Measurements from ENCODE around the gene WAC. TPM values are rescaled to one million over a fixed set of nuclear protein-coding genes. Genes with fewer than 3 reads are reported as not detected.

WAC gene
- total RNA-seq, 6 donors from 2014 or later, result 74.6 to 159 (median 101) TPM

- Histone ChIP-seq H3K36me3 (peaks cover 13 to 74% (median 22%) of the 10 kb centered on the region in 4 donors), H3K27ac (no peak overlapping the region), H3K9me3 (no peaks in the 10 kb centered on the region), H3K4me3 (no peak overlapping the region), H3K27me3 (no peaks in the 10 kb centered on the region), H3K4me1 (peaks cover 14 to 34% (median 17%) of the 10 kb centered on the region in 4 donors)
- TF ChIP-seq POLR2A (IDR thresholded peaks at IDR 0.05) (no peak), EP300 (IDR thresholded peaks at IDR 0.05) (no peak)
- TF ChIP-seq, protein P1, sequence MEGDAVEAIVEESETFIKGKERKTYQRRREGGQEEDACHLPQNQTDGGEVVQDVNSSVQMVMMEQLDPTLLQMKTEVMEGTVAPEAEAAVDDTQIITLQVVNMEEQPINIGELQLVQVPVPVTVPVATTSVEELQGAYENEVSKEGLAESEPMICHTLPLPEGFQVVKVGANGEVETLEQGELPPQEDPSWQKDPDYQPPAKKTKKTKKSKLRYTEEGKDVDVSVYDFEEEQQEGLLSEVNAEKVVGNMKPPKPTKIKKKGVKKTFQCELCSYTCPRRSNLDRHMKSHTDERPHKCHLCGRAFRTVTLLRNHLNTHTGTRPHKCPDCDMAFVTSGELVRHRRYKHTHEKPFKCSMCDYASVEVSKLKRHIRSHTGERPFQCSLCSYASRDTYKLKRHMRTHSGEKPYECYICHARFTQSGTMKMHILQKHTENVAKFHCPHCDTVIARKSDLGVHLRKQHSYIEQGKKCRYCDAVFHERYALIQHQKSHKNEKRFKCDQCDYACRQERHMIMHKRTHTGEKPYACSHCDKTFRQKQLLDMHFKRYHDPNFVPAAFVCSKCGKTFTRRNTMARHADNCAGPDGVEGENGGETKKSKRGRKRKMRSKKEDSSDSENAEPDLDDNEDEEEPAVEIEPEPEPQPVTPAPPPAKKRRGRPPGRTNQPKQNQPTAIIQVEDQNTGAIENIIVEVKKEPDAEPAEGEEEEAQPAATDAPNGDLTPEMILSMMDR (IDR thresholded peaks at IDR 0.05), result no peak
- DNase-seq, result no peak
- ATAC-seq (ENCODE audit: low FRiP score in 2 of 2), result no peak
These were observed 9.8 kb downstream of the WAC start for GRCh38 chr10:28542728-28543127.

DNA sequence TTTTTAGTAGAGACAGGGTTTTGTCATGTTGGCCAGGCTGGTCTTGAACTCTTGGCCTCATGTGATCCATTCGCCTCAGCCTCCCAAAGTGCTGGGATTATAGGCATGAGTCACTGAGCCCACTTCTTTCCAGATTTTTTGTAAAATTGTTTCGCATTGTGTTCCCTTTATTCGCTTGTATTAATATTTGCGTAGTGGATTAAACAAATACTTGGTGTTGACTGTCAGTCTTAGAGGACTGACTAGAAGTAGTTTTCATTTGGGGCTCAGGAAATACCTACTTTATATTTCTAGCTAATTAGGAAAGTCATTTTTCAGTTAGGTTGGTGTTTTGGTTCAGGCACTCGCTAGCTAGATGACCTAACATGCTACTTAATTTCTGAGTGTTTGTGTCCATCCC lies 11.1 kb downstream of the WAC start:
- TF ChIP-seq POLR2A (IDR thresholded peaks at IDR 0.05) (no peak), EP300 (IDR thresholded peaks at IDR 0.05) (no peak), POLR2AphosphoS5 (IDR thresholded peaks at IDR 0.05) (no peak)
- TF ChIP-seq, protein P1 (IDR thresholded peaks at IDR 0.05), result no peak
- DNase-seq, result no peak
- WGBS, 2 donors, result 58 to 73% methylated on average over 5 of the region's 5 CpGs
- Histone ChIP-seq H3K9me3 (no peaks in the 10 kb centered on the region), H3K36me3 (peaks cover 2 to 74% (median 17%) of the 10 kb centered on the region in 4 donors), H3K4me3 (no peak overlapping the region), H3K27ac (peak overlapping the region in 2 of 4 donors; percentile 8 to 19), H3K4me1 (peaks cover 20 to 39% (median 25%) of the 10 kb centered on the region in 4 donors), H3K27me3 (no peaks in the 10 kb centered on the region)
- ATAC-seq (ENCODE audit: low FRiP score in 2 of 2), result peak in 1 of 2 donors; percentile 16

GRCh38 chr10:28545967-28546644 lies 13.2 kb downstream of the WAC start:
- H3K4me3 ChIP-seq, result no peak overlapping the region
- H3K36me3 ChIP-seq, result peaks cover 0 to 64% (median 8%) of the 10 kb centered on the region in 4 donors
- TF ChIP-seq EP300 (IDR thresholded peaks at IDR 0.05) (no peak), POLR2A (IDR thresholded peaks at IDR 0.05) (no peak), POLR2AphosphoS5 (IDR thresholded peaks at IDR 0.05) (no peak)
- TF ChIP-seq, protein P1 (IDR thresholded peaks at IDR 0.05), result no peak
- ATAC-seq (ENCODE audit: low FRiP score in 2 of 2) (no peak), DNase-seq (no peak)
- H3K9me3 ChIP-seq, result no peaks in the 10 kb centered on the region
- peaks cover 20 to 57% (median 41%) of the 10 kb centered on the region in 4 donors for H3K4me1 ChIP-seq
- H3K27me3 ChIP-seq, result no peaks in the 10 kb centered on the region
- WGBS, 2 donors, result 69 to 84% methylated on average over 4 of the region's 4 CpGs
- H3K27ac ChIP-seq, result peak overlapping the region in 1 of 4 donors; percentile 22

- H3K27me3 ChIP-seq, result no peaks in the 10 kb centered on the region
- H3K27ac ChIP-seq, result no peak overlapping the region
- H3K9me3 ChIP-seq, result no peaks in the 10 kb centered on the region
- DNase-seq (no peak), ATAC-seq (ENCODE audit: low FRiP score in 2 of 2) (no peak)
- TF ChIP-seq POLR2AphosphoS5 (IDR thresholded peaks at IDR 0.05) (no peak), EP300 (IDR thresholded peaks at IDR 0.05) (no peak), POLR2A (IDR thresholded peaks at IDR 0.05) (no peak)
- TF ChIP-seq, protein P1 (IDR thresholded peaks at IDR 0.05), result no peak
- H3K36me3 ChIP-seq, result peaks cover 0 to 39% (median 2%) of the 10 kb centered on the region in 4 donors
- peaks cover 31 to 56% (median 49%) of the 10 kb centered on the region in 4 donors for H3K4me1 ChIP-seq
- H3K4me3 ChIP-seq, result no peak overlapping the region
- 88 to 90% methylated on average over 2 of the region's 2 CpGs for WGBS, 2 donors
These were observed 16.0 kb downstream of the WAC start for GRCh38 chr10:28548781-28549498.
